Measurements from ENCODE around the gene ARL5A. TPM values are rescaled to one million over a fixed set of nuclear protein-coding genes. Genes with fewer than 3 reads are reported as not detected.

The ARL5A gene
- total and polyA plus RNA-seq, 2 of the 4 experiments (the other 2 are of a cell fraction) = 22.3 to 45.5 TPM

GRCh38 chr2:151842830-151843690 is 14.8 kb upstream of the ARL5A start:
- H3K36me3 ChIP-seq (ENCODE audit: control insufficient read depth, insufficient read depth, low read length) = no peaks in the 10 kb centered on the region
- H2AK9ac ChIP-seq (replicated peaks; ENCODE audit: low read depth, low read length, poor library complexity) = no peak overlapping the region

More at GRCh38 chr2:151842830-151843690, 14.8 kb upstream of the ARL5A start:
- Histone ChIP-seq H3K9me3 (ENCODE audit: control insufficient read depth, insufficient read depth, low read length) (no peaks in the 10 kb centered on the region), H2BK5ac (ENCODE audit: low read depth, low read length, poor library complexity, severe bottlenecking) (no peak overlapping the region), H3K56ac (ENCODE audit: extremely low read depth, insufficient read depth, low read length) (no peak overlapping the region), H4K8ac (ENCODE audit: low read depth in 2 of 2, low read length in 2 of 2) (no peak overlapping the region), H2AK5ac (ENCODE audit: low read depth, low read length) (no peak overlapping the region), H3K79me1 (ENCODE audit: low read depth in 1 of 2, low read length in 2 of 2) (no peaks in the 10 kb centered on the region), H3K18ac (ENCODE audit: low read depth, low read length) (no peak overlapping the region), H3K27me3 (ENCODE audit: control insufficient read depth, insufficient read depth, low read length) (no peaks in the 10 kb centered on the region), H3K4me1 (ENCODE audit: control insufficient read depth, insufficient read depth, low read length) (no peaks in the 10 kb centered on the region), H3K9ac (ENCODE audit: low read depth, low read length) (no peak overlapping the region), H4K91ac (ENCODE audit: insufficient read depth, low read depth, low read length) (no peak overlapping the region), H3K9me1 (ENCODE audit: insufficient read depth, low read length) (no peaks in the 10 kb centered on the region), H3K4ac (ENCODE audit: low read depth, low read length) (no peak overlapping the region), H2BK15ac (ENCODE audit: low read depth, low read length) (no peak overlapping the region), H3K23ac (ENCODE audit: low read depth, low read length) (no peak overlapping the region), H2BK20ac (ENCODE audit: low read depth, low read length) (no peak overlapping the region), H3K14ac (replicated peaks; ENCODE audit: low read depth, low read length) (no peak overlapping the region), H3K4me3 (ENCODE audit: insufficient read depth, low read depth, low read length) (no peak overlapping the region), H2AFZ (replicated peaks; ENCODE audit: low read length, poor library complexity) (no peak overlapping the region), H3K4me2 (ENCODE audit: low read depth, low read length) (no peak overlapping the region), H3K27ac (ENCODE audit: insufficient read depth, low read length) (no peak overlapping the region), H4K5ac (ENCODE audit: low read depth, low read length) (no peak overlapping the region), H4K20me1 (ENCODE audit: insufficient read depth, low read length) (no peaks in the 10 kb centered on the region), H2BK120ac (ENCODE audit: low read depth, low read length) (no peak overlapping the region)
- no TSS peak for BruUV-seq (replicated peaks)
- WGBS, 2 experiments (ENCODE audit: extremely low coverage in 2 of 2, insufficient read length in 1 of 2) = 93% methylated on average over 3 of the region's 8 CpGs; no CpG with 5 or more reads in 1 of the 2 experiments
- ATAC-seq (ENCODE audit: low read depth) = no peak
- ChIA-PET POLR2A (ENCODE audit: unreplicated experiment) (no interaction called here), CTCF (no interaction called here)
- in situ Hi-C loops (cut with MboI; ENCODE audit: low sequenced_read_pairs) = no loop called here
- no peak for TF ChIP-seq SMC3 (IDR thresholded peaks at IDR 0.05; ENCODE audit: low read depth, low read length)
- TF ChIP-seq MAFK (IDR thresholded peaks at IDR 0.05; ENCODE audit: low read depth, low read length) = no peak
- TF ChIP-seq RCOR1 (IDR thresholded peaks at IDR 0.05; ENCODE audit: insufficient replicate concordance, low read length) = no peak
- TF ChIP-seq MXI1 (IDR thresholded peaks at IDR 0.05; ENCODE audit: borderline replicate concordance, low read depth, low read length) = no peak
- no peak for TF ChIP-seq FOS (IDR thresholded peaks at IDR 0.05; ENCODE audit: low read depth, low read length)
- DNase-seq = no peak
- intact Hi-C loops (cut with micrococcal nuclease) = no loop called here
- dilution Hi-C loops (cut with HindIII; ENCODE audit: low sequenced_read_pairs, unreplicated experiment) = no loop called here

Data from IMR-90 (cell line).